ENCODE data around the gene PCDHGA3. TPM values are rescaled to one million over a fixed set of nuclear protein-coding genes. Genes with fewer than 3 reads are reported as not detected.

The PCDHGA3 gene
- total and polyA plus RNA-seq, 2 donors (not counting 3 experiments of a cell fraction or from before 2014, with no cell fraction given): 0.88 to 1.1 TPM

DNA sequence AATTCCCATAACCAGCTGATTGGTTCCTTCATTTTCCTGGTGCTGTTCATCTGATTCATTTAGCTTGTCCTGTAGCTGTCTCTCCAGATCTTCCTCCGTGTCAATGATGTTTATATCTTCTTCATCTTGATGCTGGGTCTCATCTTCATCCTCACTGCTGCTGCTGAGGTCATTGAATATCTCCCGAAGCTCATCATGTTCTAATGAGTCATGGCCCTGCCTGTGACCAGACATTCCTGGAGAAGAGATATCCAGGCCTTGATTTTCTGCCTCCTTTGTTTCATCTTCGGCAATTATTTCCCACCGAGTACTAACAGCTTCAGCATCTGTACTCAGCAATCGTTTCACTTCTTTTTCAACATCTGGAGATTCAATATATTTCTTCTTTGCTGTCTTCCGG lies 24.4 kb upstream of the PCDHGA3 start:
- Histone ChIP-seq H3K9ac (replicated peaks; ENCODE audit: extremely low read depth, insufficient read depth, low read length) (no peak overlapping the region), H3K4me3 (replicated peaks in 1 of 3; ENCODE audit: insufficient read depth in 1 of 3, low read depth in 1 of 3, low read length in 3 of 3) (no peak overlapping the region), H3K4me2 (ENCODE audit: insufficient read depth, low read length) (peak overlapping the region; percentile 60), H3K36me3 (ENCODE audit: control insufficient read depth in 2 of 2, extremely low read depth in 1 of 2, insufficient read depth in 2 of 2, low read length in 2 of 2) (peaks cover 0 to 11% of the 10 kb centered on the region in 2 experiments), H4K20me1 (replicated peaks; ENCODE audit: control insufficient read depth, extremely low read depth, insufficient read depth, low read length) (peaks cover 9% of the 10 kb centered on the region), H3K27me3 (ENCODE audit: control insufficient read depth in 2 of 2, insufficient read depth in 2 of 2, low read length in 2 of 2) (no peaks in the 10 kb centered on the region), H3K79me2 (ENCODE audit: control insufficient read depth, insufficient read depth, low read length) (peaks cover 24% of the 10 kb centered on the region), H3K9me3 (replicated peaks; ENCODE audit: control insufficient read depth, insufficient read depth, low read length) (peaks cover 15% of the 10 kb centered on the region), H3K4me1 (ENCODE audit: control insufficient read depth, extremely low read depth, insufficient read depth, low read length) (no peaks in the 10 kb centered on the region), H2AFZ (ENCODE audit: low read depth, low read length) (no peak overlapping the region), H3K9me1 (replicated peaks; ENCODE audit: control insufficient read depth, extremely low read depth, insufficient read depth, low read length) (no peaks in the 10 kb centered on the region), H3K27ac (ENCODE audit: insufficient read depth, low read depth, low read length) (no peak overlapping the region)
- dilution Hi-C loops (cut with MboI; ENCODE audit: extremely low pct_ligation_motif_present, low sequenced_read_pairs) (no loop called here), intact Hi-C loops (cut with micrococcal nuclease) (no loop called here)
- CTCF ChIA-PET: interaction anchor here (0.7 to 2.4 kb wide), 5 partner anchors 10 to 245 kb away, joined by 3 to 12 read pairs (median 3); partner anchors contain the start of genes PCDHB14, PCDHB15 and PCDHGA12
- POLR2A ChIA-PET: no interaction called here
- no peak for FAIRE-seq
- DNase-seq (ENCODE audit: low read depth, low spot score): no peak
- TF ChIP-seq, protein P1, sequence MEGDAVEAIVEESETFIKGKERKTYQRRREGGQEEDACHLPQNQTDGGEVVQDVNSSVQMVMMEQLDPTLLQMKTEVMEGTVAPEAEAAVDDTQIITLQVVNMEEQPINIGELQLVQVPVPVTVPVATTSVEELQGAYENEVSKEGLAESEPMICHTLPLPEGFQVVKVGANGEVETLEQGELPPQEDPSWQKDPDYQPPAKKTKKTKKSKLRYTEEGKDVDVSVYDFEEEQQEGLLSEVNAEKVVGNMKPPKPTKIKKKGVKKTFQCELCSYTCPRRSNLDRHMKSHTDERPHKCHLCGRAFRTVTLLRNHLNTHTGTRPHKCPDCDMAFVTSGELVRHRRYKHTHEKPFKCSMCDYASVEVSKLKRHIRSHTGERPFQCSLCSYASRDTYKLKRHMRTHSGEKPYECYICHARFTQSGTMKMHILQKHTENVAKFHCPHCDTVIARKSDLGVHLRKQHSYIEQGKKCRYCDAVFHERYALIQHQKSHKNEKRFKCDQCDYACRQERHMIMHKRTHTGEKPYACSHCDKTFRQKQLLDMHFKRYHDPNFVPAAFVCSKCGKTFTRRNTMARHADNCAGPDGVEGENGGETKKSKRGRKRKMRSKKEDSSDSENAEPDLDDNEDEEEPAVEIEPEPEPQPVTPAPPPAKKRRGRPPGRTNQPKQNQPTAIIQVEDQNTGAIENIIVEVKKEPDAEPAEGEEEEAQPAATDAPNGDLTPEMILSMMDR (IDR thresholded peaks at IDR 0.05; ENCODE audit: extremely low read depth in 1 of 2, insufficient read depth in 1 of 2, low read depth in 1 of 2, low read length in 2 of 2): no peak
- TF ChIP-seq GATA2 (IDR thresholded peaks at IDR 0.05; ENCODE audit: insufficient read depth, insufficient read length, low read depth, low read length) (no peak), POLR2AphosphoS5 (IDR thresholded peaks at IDR 0.05; ENCODE audit: insufficient read depth, low read depth, low read length) (no peak), MYC (IDR thresholded peaks at IDR 0.05; ENCODE audit: low read depth, low read length) (no peak), EZH2 (IDR thresholded peaks at IDR 0.05; ENCODE audit: borderline replicate concordance, low read depth, low read length, severe bottlenecking) (no peak), FOS (IDR thresholded peaks at IDR 0.05; ENCODE audit: borderline replicate concordance, insufficient read depth, low read length) (no peak), POLR2A (IDR thresholded peaks at IDR 0.05; ENCODE audit: low read depth, low read length) (no peak), JUN (IDR thresholded peaks at IDR 0.05; ENCODE audit: borderline replicate concordance, insufficient read depth, insufficient read length, low read depth) (no peak)
- TF ChIP-seq, protein P2, sequence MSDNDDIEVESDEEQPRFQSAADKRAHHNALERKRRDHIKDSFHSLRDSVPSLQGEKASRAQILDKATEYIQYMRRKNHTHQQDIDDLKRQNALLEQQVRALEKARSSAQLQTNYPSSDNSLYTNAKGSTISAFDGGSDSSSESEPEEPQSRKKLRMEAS (IDR thresholded peaks at IDR 0.05; ENCODE audit: insufficient read depth, insufficient read length): no peak
- BruUV-seq (replicated peaks): no TSS peak

Measured in endothelial cell of umbilical vein (primary cell).